ENCODE data around the gene NR1D1.

Gene NR1D1

GRCh38 chr17:40065769-40066510, 34.4 kb downstream of the NR1D1 start:
- no peak for TF ChIP-seq CTCF (IDR thresholded peaks at IDR 0.05; ENCODE audit: low read depth, low read length, missing control alignments)
- DNase-seq (ENCODE audit: extremely low read depth, low read depth), result no peak
- H3K4me3 ChIP-seq (replicated peaks; ENCODE audit: low read depth, low read length), result no peak overlapping the region

DNA sequence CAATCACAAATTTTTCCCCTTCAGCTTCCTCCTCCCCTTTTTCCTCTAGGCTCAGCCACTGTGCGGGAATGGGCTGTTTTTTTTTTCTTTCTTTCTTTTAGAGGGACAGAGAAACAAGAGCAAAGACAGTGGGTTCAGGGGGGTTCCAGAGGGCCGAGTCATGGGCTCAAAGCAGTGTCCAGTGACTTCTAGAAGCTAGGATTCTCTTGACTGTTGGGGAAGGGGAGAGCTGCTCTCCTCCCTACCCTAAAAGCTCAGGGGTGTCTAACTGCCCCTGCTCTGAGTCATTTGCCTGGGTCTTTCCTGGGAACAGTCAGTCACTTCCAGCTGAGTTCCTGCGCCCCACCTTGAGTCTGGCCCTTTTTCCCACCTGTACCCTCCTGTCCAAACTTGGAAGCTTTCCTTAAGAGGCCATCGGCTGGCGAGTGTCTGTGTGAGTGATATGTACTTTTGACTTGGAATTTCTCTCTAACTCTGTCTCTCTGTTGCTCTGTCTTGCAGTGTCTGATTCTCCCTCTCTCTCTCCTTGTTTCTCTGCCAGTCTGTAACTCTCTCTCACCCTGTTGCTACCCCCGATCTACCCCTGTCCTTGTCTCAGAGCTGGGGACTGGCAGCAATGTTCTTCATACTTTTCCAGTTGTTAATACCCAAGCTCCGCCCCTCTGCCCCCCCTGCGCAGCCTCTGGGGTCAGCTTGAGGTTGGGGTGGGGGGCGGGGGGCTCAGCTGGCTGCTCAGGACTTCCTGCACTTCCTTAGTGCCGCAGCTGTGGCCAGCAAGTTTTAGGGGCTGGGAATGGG, 35.2 kb downstream of the NR1D1 start:
- no peak for DNase-seq (ENCODE audit: extremely low read depth, low read depth)
- peak overlapping the region; percentile 88 for H3K4me3 ChIP-seq (replicated peaks; ENCODE audit: low read depth, low read length)
- TF ChIP-seq CTCF (IDR thresholded peaks at IDR 0.05; ENCODE audit: low read depth, low read length, missing control alignments), result no peak

DNA sequence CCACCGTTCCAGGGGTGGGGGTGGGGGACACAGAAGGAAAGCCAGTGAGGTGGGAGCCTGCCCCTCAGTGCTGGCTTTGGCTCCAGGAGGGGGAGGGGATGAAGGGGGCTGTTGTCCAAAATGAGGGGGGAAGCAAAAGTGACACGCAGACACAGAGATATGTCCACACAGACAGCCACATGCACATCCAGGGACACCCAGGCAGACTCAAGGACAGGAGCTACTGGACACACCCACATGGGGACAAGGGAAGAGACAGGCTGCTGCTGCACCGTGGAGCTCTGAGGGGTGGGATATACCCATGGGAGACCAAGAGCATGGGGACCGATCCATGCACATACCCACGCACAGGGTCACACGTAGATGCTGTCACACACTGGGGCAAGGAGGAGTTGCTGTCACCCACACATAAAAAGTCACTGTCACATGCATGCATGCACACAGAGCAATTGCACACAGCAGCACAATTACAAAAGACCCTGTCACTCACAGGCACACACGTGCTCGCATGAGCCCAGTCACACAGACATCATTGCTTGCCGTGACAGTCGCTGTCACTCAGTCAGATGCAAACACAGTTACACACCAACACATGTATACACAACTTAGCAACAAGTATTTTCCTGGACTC, 36.4 kb downstream of the NR1D1 start:
- peak overlapping the region; percentile 88 for H3K4me3 ChIP-seq (replicated peaks; ENCODE audit: low read depth, low read length)
- DNase-seq (ENCODE audit: extremely low read depth, low read depth), result no peak
- TF ChIP-seq CTCF (IDR thresholded peaks at IDR 0.05; ENCODE audit: low read depth, low read length, missing control alignments), result no peak

- TF ChIP-seq CTCF (IDR thresholded peaks at IDR 0.05; ENCODE audit: low read depth, low read length, missing control alignments), result no peak
Observed at GRCh38 chr17:40063187-40063771, 37.1 kb downstream of the NR1D1 start.

GRCh38 chr17:40062329-40063186, 37.8 kb downstream of the NR1D1 start, which contains the start of gene THRA:
TSS of gene THRA (plus strand) at chr17:40062965. CDS start at chr17:40074489, 11,524 bp downstream.
- peak within 1 kb of the TSS; percentile 88 for H3K4me3 ChIP-seq (replicated peaks; ENCODE audit: low read depth, low read length)
- DNase-seq (ENCODE audit: extremely low read depth, low read depth), result no peak
- TF ChIP-seq CTCF (IDR thresholded peaks at IDR 0.05; ENCODE audit: low read depth, low read length, missing control alignments), result no peak

More at GRCh38 chr17:40063187-40063771, 37.1 kb downstream of the NR1D1 start:
- H3K4me3 ChIP-seq (replicated peaks; ENCODE audit: low read depth, low read length), result peak overlapping the region; percentile 88
- no peak for DNase-seq (ENCODE audit: extremely low read depth, low read depth)

DNA sequence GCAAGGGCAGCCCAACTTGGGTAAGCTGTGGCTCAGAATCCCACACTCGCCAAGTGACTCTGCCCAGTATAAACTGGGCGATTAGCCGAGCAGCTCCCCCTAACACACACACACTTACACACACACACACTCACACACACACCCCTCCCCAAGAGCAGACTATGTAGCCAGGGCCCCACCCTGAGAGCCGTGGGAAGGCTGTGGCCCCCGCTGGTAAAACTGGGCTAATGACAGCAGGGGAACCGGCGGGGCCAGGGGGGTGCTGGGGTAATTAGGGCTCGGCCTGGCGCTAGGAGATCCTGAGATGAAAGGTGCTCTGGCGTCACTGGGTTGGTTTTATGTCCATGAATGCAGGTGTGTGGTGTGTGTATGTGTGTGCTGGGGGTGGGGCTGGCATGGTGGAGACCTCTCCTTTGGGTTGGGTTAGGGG, 38.8 kb downstream of the NR1D1 start:
- DNase-seq (ENCODE audit: extremely low read depth, low read depth), result no peak
- no peak for TF ChIP-seq CTCF (IDR thresholded peaks at IDR 0.05; ENCODE audit: low read depth, low read length, missing control alignments)
- no peak overlapping the region for H3K4me3 ChIP-seq (replicated peaks; ENCODE audit: low read depth, low read length)

Measured in HFF-Myc (cell line).